Adrenal gland (tissue), 12 donors: ENCODE results near the gene SRPK3. TPM values are rescaled to one million over a fixed set of nuclear protein-coding genes. Genes with fewer than 3 reads are reported as not detected.
"Not testable (repeated sequence)": the region's sequence is repeated elsewhere in the genome, so short reads cannot be mapped to it uniquely, and the experiment has no call there.

Experiments
- DNase-seq, 7 donors: peaks; one replicate each; pipeline ENCODE4 v3.0.0-alpha.2; 2019 to 2020
- H3K27ac ChIP-seq, 5 donors: fragments of 200-600 bp; sonication (generic) in 4 of 5; 1 replicate in 3 of 5; 2 replicates in 2 of 5; pipeline versions ENCODE4 v1.5.1 to v1.8.0; 2016 to 2020; ENCODE audit warnings: mild to moderate bottlenecking in 1 of 5
- H3K27me3 ChIP-seq: fragments of 200-600 bp; 2 replicates; pipeline ENCODE4 v1.8.0; 2021
- H3K36me3 ChIP-seq, 2 donors: fragments of 200-600 bp; replicated peaks in 1 of 2; 1 replicate in 1 of 2; 2 replicates in 1 of 2; pipeline versions ENCODE4 v1.5.1 to v1.8.0; 2018 to 2022
- H3K4me1 ChIP-seq, 2 donors: fragments of 200-600 bp; replicated peaks in 1 of 2; 1 replicate in 1 of 2; 2 replicates in 1 of 2; pipeline versions ENCODE4 v1.5.1 to v1.8.0; 2018 to 2021
- H3K4me3 ChIP-seq, 4 donors: fragments of 200-600 bp; sonication (generic) in 3 of 4; one replicate each; pipeline ENCODE4 v1.5.1; 2016 to 2018
- H3K9me3 ChIP-seq, 3 donors: fragments of 200-600 bp; sonication (generic) in 1 of 3; replicated peaks in 1 of 3; 1 replicate in 2 of 3; 2 replicates in 1 of 3; pipeline versions ENCODE4 v1.5.1 to v1.8.0; 2016 to 2021
- CTCF ChIP-seq, 6 experiments: fragments of 450-650 bp in 4 of 6; fragments of 200-600 bp in 2 of 6; sonication (generic) in 1 of 6; IDR thresholded peaks; 1 replicate in 5 of 6; 2 replicates in 1 of 6; pipeline versions ENCODE4 v1.5.1 to v1.8.0; 2016 to 2021; ENCODE audit warnings: antibody characterized with exemption in 6 of 6, mild to moderate bottlenecking in 2 of 6, moderate library complexity in 1 of 6
- POLR2A ChIP-seq, 2 donors: fragments of 450-650 bp; IDR thresholded peaks; one replicate each; pipeline ENCODE4 v1.6.1; 2017; ENCODE audit warnings: antibody characterized with exemption in 2 of 2, mild to moderate bottlenecking in 2 of 2, moderate library complexity in 1 of 2
- WGBS, 4 donors: extraction: QIAGEN DNeasy Blood & Tissue Kit in 2 of 4; methylation state at CpG; one replicate each; pipeline versions ENCODE4 v1.1.5 to v1.1.7; 2013 to 2017; 5-methylcytosine and 5-hydroxymethylcytosine counted together
- intact Hi-C, 2 donors: fragments of 100-400 bp; cut with DNase I; formaldehyde crosslinking; loops; one replicate each; pipeline versions ENCODE4 v1.14.1 to v1.15.0; 2022 to 2023
- polyA plus RNA-seq, 3 donors: library from polyadenylated mRNA; stranded (reverse); fragments of 200-250 nt in 2 of 3; fragments of 350-450 nt in 1 of 3; fragmentation: Illumina TruSeq in 1 of 3; extraction: RNeasy Lipid Tissue Mini Kit (QIAGEN cat#74804) in 1 of 3; gene quantifications; one replicate each; pipeline ENCODE4 v1.2.3, GENCODE V29; 2013 to 2014
- total RNA-seq, 9 donors: library from RNA; depleted of rRNA in 4 of 9; stranded (reverse); fragments of >200 nt in 4 of 9; fragments of 120-200 nt in 1 of 9; fragmentation: NEBNext Ultra II Directional in 1 of 9; extraction: Animal tissue kit (Norgen Biotek cat#: 25700) in 1 of 9; gene quantifications; one replicate each; pipeline versions ENCODE4 v1.1.0 to v1.2.4, GENCODE V29; 2013 to 2023
- donor health status: healthy with polysubstance abuse.
- donor health status: Bipolar disorder and iron deficiency.
- donor health status: DM: yes; HTN: yes; CAD: no.
- donor health status: DM: no; HTN: no; CAD: no.
- donor health status: DM: no; HTN: no; CAD: no.
- donor health status: DM: yes; HTN: yes; CAD: no.

The SRPK3 gene
- total and polyA plus RNA-seq, 12 donors, result 0.14 to 20.5 (median 1.3) TPM; not detected in 1

DNA sequence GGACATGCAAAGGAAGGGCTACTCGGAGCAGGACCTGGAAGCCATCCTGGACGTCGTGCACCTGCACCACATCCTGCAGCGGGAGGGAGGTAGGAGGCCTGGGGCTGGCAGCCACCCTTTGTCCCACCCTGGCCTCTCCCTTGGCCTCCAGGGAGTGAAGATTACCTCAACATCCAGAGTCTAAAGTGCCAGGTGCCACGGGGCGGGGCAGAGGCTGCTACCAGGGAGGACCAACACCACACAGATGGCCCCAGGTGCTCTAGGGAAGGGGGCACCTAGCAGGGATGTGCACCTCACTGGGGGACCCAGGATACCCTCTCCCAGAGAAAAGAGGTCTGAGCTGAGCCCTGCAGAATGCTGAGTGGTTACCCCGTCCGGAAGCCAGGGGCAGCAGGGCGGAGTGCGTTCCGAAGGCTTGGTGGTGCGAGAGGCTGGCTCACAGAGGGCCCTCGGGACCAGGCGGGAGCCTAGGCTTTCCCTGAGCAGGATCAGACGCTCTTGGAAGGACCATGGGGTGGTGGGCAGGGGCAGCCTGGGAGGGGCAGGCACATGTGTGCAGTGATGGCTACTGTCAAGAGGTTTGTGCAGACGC lies 40.1 kb upstream of the SRPK3 start:
- H3K27ac ChIP-seq, result no peak overlapping the region
- no peaks in the 10 kb centered on the region for H3K36me3 ChIP-seq
- H3K9me3 ChIP-seq, result no peaks in the 10 kb centered on the region
- intact Hi-C loops, result no loop called here
- 89 to 92% (median 90%) methylated on average over 6 to 16 of the region's 16 CpGs for WGBS, 4 donors
- no peak for TF ChIP-seq CTCF (IDR thresholded peaks at IDR 0.05)
- no peak for TF ChIP-seq POLR2A (IDR thresholded peaks at IDR 0.05)
- no peak overlapping the region for H3K4me3 ChIP-seq
- DNase-seq, result no peak
- no peaks in the 10 kb centered on the region for H3K27me3 ChIP-seq
- peaks cover 0 to 5% of the 10 kb centered on the region in 2 donors for H3K4me1 ChIP-seq

GRCh38 chrX:153741446-153741845 lies 39.4 kb upstream of the SRPK3 start:
- TF ChIP-seq POLR2A (IDR thresholded peaks at IDR 0.05) (no peak), CTCF (IDR thresholded peaks at IDR 0.05) (no peak)
- Histone ChIP-seq H3K27me3 (no peaks in the 10 kb centered on the region), H3K9me3 (no peaks in the 10 kb centered on the region), H3K27ac (no peak overlapping the region), H3K4me1 (peaks cover 0 to 5% of the 10 kb centered on the region in 2 donors), H3K36me3 (no peaks in the 10 kb centered on the region), H3K4me3 (no peak overlapping the region)
- no peak for DNase-seq
- WGBS, 4 donors, result 35 to 75% (median 72%) methylated on average over 2 to 14 of the region's 14 CpGs
- intact Hi-C loops, result no loop called here

GRCh38 chrX:153742111-153742510 lies 38.7 kb upstream of the SRPK3 start:
- H3K36me3 ChIP-seq, H3K9me3 ChIP-seq, H3K4me3 ChIP-seq, H3K4me1 ChIP-seq, H3K27me3 ChIP-seq, intact Hi-C loops: not testable (repeated sequence)
- WGBS, 4 donors, result 80 to 95% (median 89%) methylated on average over 2 to 14 of the region's 14 CpGs
- peak in 1 of 7 donors; percentile 12 for DNase-seq
- H3K27ac ChIP-seq, result peak overlapping the region in 2 of 5 donors; percentile 79 to 89

DNA sequence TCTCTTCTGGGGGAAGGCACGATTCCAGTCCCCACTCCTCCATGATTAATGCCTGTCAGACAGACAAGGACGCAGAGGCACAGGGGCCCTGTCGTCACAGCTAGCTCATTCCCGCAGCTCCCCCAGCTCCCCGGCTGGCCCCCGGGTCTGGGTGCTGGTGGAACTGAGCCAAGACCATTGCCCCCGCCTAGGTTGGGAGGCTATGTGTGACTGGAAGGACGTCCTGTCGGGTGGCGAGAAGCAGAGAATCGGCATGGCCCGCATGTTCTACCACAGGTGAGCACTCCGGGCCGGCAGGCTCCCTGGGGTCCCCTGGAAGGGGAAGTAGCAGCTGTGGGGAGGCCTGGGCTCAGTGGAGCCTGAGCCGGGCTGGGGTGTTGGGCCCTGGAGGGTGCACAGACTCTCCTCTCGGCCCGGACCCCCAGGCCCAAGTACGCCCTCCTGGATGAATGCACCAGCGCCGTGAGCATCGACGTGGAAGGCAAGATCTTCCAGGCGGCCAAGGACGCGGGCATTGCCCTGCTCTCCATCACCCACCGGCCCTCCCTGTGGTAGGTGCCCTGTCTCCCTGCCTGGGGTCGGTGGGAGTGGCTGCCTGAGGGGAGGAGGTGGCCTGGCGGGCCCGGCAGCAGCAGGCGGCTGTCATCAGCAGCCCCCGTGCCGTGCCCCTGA lies 37.9 kb upstream of the SRPK3 start:
- DNase-seq, result peak in 4 of 7 donors; percentile 44 to 62 (median 49)
- WGBS, 4 donors, result 33 to 65% (median 60%) methylated on average over 7 to 29 of the region's 32 CpGs
- H3K27me3 ChIP-seq, H3K4me3 ChIP-seq, intact Hi-C loops, H3K36me3 ChIP-seq, H3K9me3 ChIP-seq, H3K4me1 ChIP-seq: not testable (repeated sequence)
- H3K27ac ChIP-seq, result peak overlapping the region; percentile 25 to 89 (median 70)

- Histone ChIP-seq H3K4me3 (peak overlapping the region in 1 of 4 donors; percentile 10), H3K27ac (peak overlapping the region; percentile 39 to 89 (median 70))
- H3K9me3 ChIP-seq, H3K4me1 ChIP-seq, intact Hi-C loops, H3K36me3 ChIP-seq, H3K27me3 ChIP-seq: not testable (repeated sequence)
- peak; percentile 88 to 96 (median 92) for DNase-seq
- TF ChIP-seq POLR2A (IDR thresholded peaks at IDR 0.05) (peak in 1 of 2 donors; percentile 67), CTCF (IDR thresholded peaks at IDR 0.05) (peak in 3 of 6 experiments; percentile 9 to 17 (median 10))
- WGBS, 4 donors, result 29 to 67% (median 34%) methylated on average over 4 to 27 of the region's 35 CpGs
Observed at GRCh38 chrX:153743468-153744209, 37.2 kb upstream of the SRPK3 start.
